IMR-90 (cell line): ENCODE measurements around the gene CA6. TPM values are rescaled to one million over a fixed set of nuclear protein-coding genes. Genes with fewer than 3 reads are reported as not detected.
"Not testable (repeated sequence)": the region's sequence is repeated elsewhere in the genome, so short reads cannot be mapped to it uniquely, and the experiment has no call there.

ENCODE experiments used
- ATAC-seq: fragments of 200-7000 bp; cut with Tn5 transposase; 2 replicates; pipeline ENCODE4 v1.9.1; 2020; ENCODE audit warnings: low read depth, mild to moderate bottlenecking, moderate library complexity
- BruUV-seq: library from RNA; stranded (reverse); fragments of 400-500 nt; replicated peaks from 2 replicates; lab custom pipeline; 2021; lab: Mats Ljungman, UMichigan
- CTCF ChIA-PET: fragments of 300-600 bp; formaldehyde crosslinking; extraction: SDS; loops from one replicate; lab custom pipeline; 2021; ENCODE audit warnings: antibody characterized with exemption; lab: Yijun Ruan, JAX
- POLR2A ChIA-PET: fragments of 300-600 bp; sonication (Branson Sonifier 250); formaldehyde crosslinking; loops from one replicate; lab custom pipeline; 2022; ENCODE audit warnings: antibody characterized with exemption; ENCODE audit not compliant: unreplicated experiment; lab: Charles Lee
- DNase-seq: peaks from one replicate; pipeline ENCODE4 v3.0.0; 2013
- H2AFZ ChIP-seq: replicated peaks from 2 replicates; pipeline ENCODE3; 2013; ENCODE audit warnings: low read length, mild to moderate bottlenecking; ENCODE audit not compliant: poor library complexity
- H2AK5ac ChIP-seq: 2 replicates; pipeline ENCODE4 v1.6.1; 2013; ENCODE audit warnings: low read depth, low read length, inconsistent platforms
- H2AK9ac ChIP-seq: replicated peaks from 2 replicates; pipeline ENCODE3; 2013; ENCODE audit warnings: mild to moderate bottlenecking, low read depth, low read length, moderate library complexity; ENCODE audit not compliant: poor library complexity
- H2BK120ac ChIP-seq: 2 replicates; pipeline ENCODE4 v1.6.1; 2013; ENCODE audit warnings: low read depth, low read length, inconsistent platforms
- H2BK15ac ChIP-seq: 3 replicates; pipeline ENCODE4 v1.6.1; 2013; ENCODE audit warnings: low read depth, low read length, inconsistent platforms
- H2BK20ac ChIP-seq: 2 replicates; pipeline ENCODE4 v1.6.1; 2013; ENCODE audit warnings: low read depth, mild to moderate bottlenecking, inconsistent platforms, low read length, moderate library complexity
- H2BK5ac ChIP-seq: 2 replicates; pipeline ENCODE4 v1.6.1; 2013; ENCODE audit warnings: mild to moderate bottlenecking, low read depth, low read length, inconsistent platforms; ENCODE audit not compliant: poor library complexity, severe bottlenecking
- H3K14ac ChIP-seq: replicated peaks from 2 replicates; pipeline ENCODE4 v1.6.1; 2013; ENCODE audit warnings: low read depth, low read length, inconsistent platforms
- H3K18ac ChIP-seq: 2 replicates; pipeline ENCODE4 v1.6.1; 2013; ENCODE audit warnings: low read depth, low read length, control low read depth
- H3K23ac ChIP-seq: 2 replicates; pipeline ENCODE4 v1.6.1; 2013; ENCODE audit warnings: low read depth, low read length, inconsistent platforms
- H3K27ac ChIP-seq: 2 replicates; pipeline ENCODE4 v1.5.1; 2013; ENCODE audit warnings: mild to moderate bottlenecking, control low read depth, low read length; ENCODE audit not compliant: insufficient read depth
- H3K27me3 ChIP-seq: 2 replicates; pipeline ENCODE4 v1.6.1; 2013; ENCODE audit warnings: low read length; ENCODE audit not compliant: control insufficient read depth, insufficient read depth
- H3K36me3 ChIP-seq: 2 replicates; pipeline ENCODE4 v1.6.1; 2013; ENCODE audit warnings: low read length, mixed read lengths; ENCODE audit not compliant: control insufficient read depth, insufficient read depth
- H3K4ac ChIP-seq: 2 replicates; pipeline ENCODE4 v1.6.1; 2013; ENCODE audit warnings: low read depth, low read length, inconsistent platforms
- H3K4me1 ChIP-seq: 2 replicates; pipeline ENCODE4 v1.6.1; 2013; ENCODE audit warnings: low read length, mixed read lengths; ENCODE audit not compliant: control insufficient read depth, insufficient read depth
- H3K4me2 ChIP-seq: 2 replicates; pipeline ENCODE4 v1.6.1; 2013; ENCODE audit warnings: low read depth, mild to moderate bottlenecking, control low read depth, low read length, moderate library complexity
- H3K4me3 ChIP-seq: 2 replicates; pipeline ENCODE4 v1.5.1; 2013; ENCODE audit warnings: low read depth, mild to moderate bottlenecking, control low read depth, low read length, moderate library complexity; ENCODE audit not compliant: insufficient read depth
- H3K56ac ChIP-seq: 2 replicates; pipeline ENCODE4 v1.6.1; 2013; ENCODE audit warnings: low read length, inconsistent platforms; ENCODE audit not compliant: insufficient read depth; ENCODE audit errors: extremely low read depth
- H3K79me1 ChIP-seq, 2 experiments: 2 replicates each; pipeline ENCODE4 v1.6.1; 2013; ENCODE audit warnings: low read length in 2 of 2, inconsistent platforms in 1 of 2, low read depth in 1 of 2
- H3K9ac ChIP-seq: 2 replicates; pipeline ENCODE4 v1.6.1; 2013; ENCODE audit warnings: low read depth, low read length, control low read depth
- H3K9me1 ChIP-seq: 2 replicates; pipeline ENCODE4 v1.6.1; 2013; ENCODE audit warnings: low read length, inconsistent platforms; ENCODE audit not compliant: insufficient read depth
- H3K9me3 ChIP-seq: 2 replicates; pipeline ENCODE4 v1.6.1; 2013; ENCODE audit warnings: low read length; ENCODE audit not compliant: control insufficient read depth, insufficient read depth
- H4K20me1 ChIP-seq: 2 replicates; pipeline ENCODE4 v1.6.1; 2013; ENCODE audit warnings: low read length, inconsistent platforms; ENCODE audit not compliant: insufficient read depth
- H4K5ac ChIP-seq: 2 replicates; pipeline ENCODE4 v1.6.1; 2013; ENCODE audit warnings: mild to moderate bottlenecking, low read depth, low read length, control low read depth
- H4K8ac ChIP-seq, 2 experiments: 2 replicates each; pipeline ENCODE4 v1.6.1; 2013; ENCODE audit warnings: low read depth in 2 of 2, low read length in 2 of 2, control low read depth in 1 of 2, inconsistent platforms in 1 of 2
- H4K91ac ChIP-seq: 2 replicates; pipeline ENCODE4 v1.6.1; 2013; ENCODE audit warnings: low read depth, low read length, inconsistent platforms; ENCODE audit not compliant: insufficient read depth
- CEBPB ChIP-seq: IDR thresholded peaks from 2 replicates; pipeline ENCODE4 v1.6.1; 2012; ENCODE audit warnings: low read depth, low read length, improper control_type of control experiment
- FOS ChIP-seq: fragments of 150-350 bp; IDR thresholded peaks from 2 replicates; pipeline ENCODE4 v1.6.1; 2016; ENCODE audit warnings: low read depth, low read length
- MAZ ChIP-seq: IDR thresholded peaks from 2 replicates; pipeline ENCODE4 v1.6.1; 2012; ENCODE audit warnings: low read depth, mild to moderate bottlenecking, low read length, improper control_type of control experiment, moderate library complexity, borderline replicate concordance
- MXI1 ChIP-seq: IDR thresholded peaks from 2 replicates; pipeline ENCODE4 v1.6.1; 2012; ENCODE audit warnings: low read depth, mild to moderate bottlenecking, low read length, moderate library complexity, borderline replicate concordance
- SMC3 ChIP-seq: fragments of 150-350 bp; IDR thresholded peaks from 2 replicates; pipeline ENCODE4 v1.6.1; 2016; ENCODE audit warnings: low read depth, mild to moderate bottlenecking, antibody characterized with exemption, low read length, moderate library complexity
- WGBS, 2 experiments: methylation state at CpG; one replicate each; pipeline versions ENCODE4 v1.1.5 to v1.1.7; 2013; ENCODE audit warnings: missing lambda C conversion rate in 2 of 2; ENCODE audit not compliant: insufficient read length in 1 of 2; ENCODE audit errors: extremely low coverage in 2 of 2; 5-methylcytosine and 5-hydroxymethylcytosine counted together
- dilution Hi-C: fragments of 300-500 bp; cut with HindIII; formaldehyde crosslinking; loops from one replicate; pipeline ENCODE4 v1.14.3; 2018; ENCODE audit warnings: low sequenced_read_pairs; ENCODE audit not compliant: unreplicated experiment
- in situ Hi-C: fragments of 300-500 bp; cut with MboI; formaldehyde crosslinking; loops from 3 replicates; pipeline ENCODE4 v1.14.3; 2019; ENCODE audit warnings: low sequenced_read_pairs, inconsistent platforms, mixed read lengths
- intact Hi-C: fragments of 100-400 bp; cut with micrococcal nuclease; formaldehyde crosslinking; loops from 2 replicates; pipeline ENCODE4 v1.10.0; 2022
- polyA plus RNA-seq, 3 experiments: library from polyadenylated mRNA; depleted of rRNA; stranded (reverse); fragments of >200 nt; gene quantifications; 2 replicates each; pipeline ENCODE4 v1.2.3, GENCODE V29; 2012; ENCODE audit warnings: low replicate concordance in 1 of 3
- total RNA-seq: library from RNA; depleted of rRNA; stranded (reverse); fragments of >200 nt; gene quantifications from 2 replicates; pipeline ENCODE4 v1.2.3, GENCODE V29; 2012

Gene CA6
- total and polyA plus RNA-seq, 2 of the 4 experiments (the other 2 are of a cell fraction), result not detected

DNA sequence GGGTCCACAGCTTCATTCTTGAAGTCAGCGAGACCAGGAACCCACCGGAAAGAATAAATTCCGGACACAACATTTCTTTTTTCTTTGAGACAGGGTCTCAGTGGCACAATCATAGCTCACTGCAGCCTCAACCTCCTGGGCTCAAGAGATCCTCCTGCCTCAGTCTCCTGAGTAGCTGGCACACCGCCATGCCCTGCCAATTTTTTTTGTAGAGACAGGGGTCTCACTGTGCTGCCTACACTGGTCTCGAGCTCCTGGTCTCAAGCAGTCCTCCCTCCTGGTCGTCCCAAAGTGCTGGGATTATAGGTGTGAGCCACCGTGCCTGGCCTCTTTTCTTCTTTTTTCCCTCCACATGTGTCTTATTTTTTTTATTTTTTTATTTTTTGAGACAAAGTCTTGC lies 46.6 kb upstream of the CA6 start:
- no peaks in the 10 kb centered on the region for H3K27me3 ChIP-seq
- H4K5ac ChIP-seq, result no peak overlapping the region
- TF ChIP-seq CEBPB (no peak), SMC3 (no peak), MXI1 (no peak), FOS (no peak), MAZ (no peak)
- BruUV-seq, result no TSS peak
- CTCF ChIA-PET, result no interaction called here
- H3K18ac ChIP-seq, result no peak overlapping the region
- peaks cover 0 to 5% of the 10 kb centered on the region in 2 experiments; a peak in 1 of 4 replicates for H3K79me1 ChIP-seq
- intact Hi-C loops, result no loop called here
- peak overlapping the region; percentile 33; the same call in 1 of the 2 replicates for H2BK20ac ChIP-seq
- H2AFZ ChIP-seq, result no peak overlapping the region
- H2AK5ac ChIP-seq, result peak overlapping the region; percentile 49; the same call in 1 of the 2 replicates
- H2AK9ac ChIP-seq, result no peak overlapping the region
- DNase-seq, result no peak
- H2BK5ac ChIP-seq, result no peak overlapping the region
- no peak overlapping the region for H3K27ac ChIP-seq
- no peak overlapping the region for H4K91ac ChIP-seq
- H3K9me3 ChIP-seq, result no peaks in the 10 kb centered on the region
- no peaks in the 10 kb centered on the region for H4K20me1 ChIP-seq
- H3K4me2 ChIP-seq, result no peak overlapping the region
- no peak overlapping the region for H2BK15ac ChIP-seq
- H3K56ac ChIP-seq, result no peak overlapping the region
- H3K36me3 ChIP-seq, result no peaks in the 10 kb centered on the region
- peaks cover 18% of the 10 kb centered on the region for H3K9me1 ChIP-seq
- H3K4me1 ChIP-seq, result peaks cover 8% of the 10 kb centered on the region
- in situ Hi-C loops, result no loop called here
- 0 out of 2 replicates have a peak overlapping the region, but pooled peaks have one; percentile 50 for H3K14ac ChIP-seq
- no peak for ATAC-seq
- H2BK120ac ChIP-seq, result 0 out of 2 replicates have a peak overlapping the region, but pooled peaks have one; percentile 54
- no peak overlapping the region for H4K8ac ChIP-seq
- dilution Hi-C loops, result no loop called here
- H3K23ac ChIP-seq, result no peak overlapping the region
- 0 out of 2 replicates have a peak overlapping the region, but pooled peaks have one; percentile 35 for H3K4ac ChIP-seq
- WGBS, 2 experiments, result 89% methylated on average over 3 of the region's 7 CpGs; no CpG with 5 or more reads in 1 of the 2 experiments
- H3K9ac ChIP-seq, result no peak overlapping the region
- POLR2A ChIA-PET, result interaction anchor here (1.6 kb wide), 1 partner anchor 21 kb away, joined by 4 read pairs; the partner anchor contains the start of gene ENO1
- no peak overlapping the region for H3K4me3 ChIP-seq

- H2BK120ac ChIP-seq, H3K23ac ChIP-seq, H3K18ac ChIP-seq, H3K4me2 ChIP-seq, H3K27ac ChIP-seq, H3K9me3 ChIP-seq, H2BK15ac ChIP-seq, H3K79me1 ChIP-seq, ATAC-seq, intact Hi-C loops, dilution Hi-C loops, H3K9ac ChIP-seq, H4K5ac ChIP-seq, POLR2A ChIA-PET, H2BK5ac ChIP-seq, H3K27me3 ChIP-seq, H3K14ac ChIP-seq, DNase-seq, H2AK9ac ChIP-seq, H3K36me3 ChIP-seq, H3K56ac ChIP-seq, H4K20me1 ChIP-seq, H4K8ac ChIP-seq, CTCF ChIA-PET, H2AFZ ChIP-seq, H4K91ac ChIP-seq, BruUV-seq, H3K4me3 ChIP-seq: not testable (repeated sequence)
- H2BK20ac ChIP-seq, result peak overlapping the region; percentile 47; the same call in 1 of the 2 replicates
- 0 out of 2 replicates have a peak overlapping the region, but pooled peaks have one; percentile 60 for H2AK5ac ChIP-seq
- peak overlapping the region; percentile 64; the same call in 1 of the 2 replicates for H3K4ac ChIP-seq
- peaks cover 25% of the 10 kb centered on the region for H3K9me1 ChIP-seq
- WGBS, 2 experiments, result no CpG with 5 or more reads among the region's 4 CpGs
- H3K4me1 ChIP-seq, result peaks cover 13% of the 10 kb centered on the region
- in situ Hi-C loops, result loop anchor here (25.0 kb wide), 1 partner anchor 587 kb away; no protein-coding TSS in a partner anchor
These were observed 45.0 kb upstream of the CA6 start for GRCh38 chr1:8900684-8901083.
